Mammary epithelial cell (primary cell): ENCODE measurements around the gene TMTC3.

Source experiments
- EZH2 ChIP-seq: IDR thresholded peaks from 2 replicates; pipeline ENCODE4 v1.6.1; 2012; ENCODE audit warnings: low read length, inconsistent platforms, borderline replicate concordance
- TF ChIP-seq, protein P1 (sequence below), 2 donors: IDR thresholded peaks in 1 of 2; conservative IDR thresholded peaks in 1 of 2; 2 replicates each; pipeline ENCODE4 v1.5.1; 2011 to 2012; ENCODE audit warnings: inconsistent platforms in 2 of 2, low read length in 2 of 2, mild to moderate bottlenecking in 2 of 2, control low read depth in 1 of 2, low read depth in 1 of 2; ENCODE audit not compliant: insufficient read depth in 1 of 2; ENCODE audit errors: extremely low read depth in 1 of 2

DNA sequence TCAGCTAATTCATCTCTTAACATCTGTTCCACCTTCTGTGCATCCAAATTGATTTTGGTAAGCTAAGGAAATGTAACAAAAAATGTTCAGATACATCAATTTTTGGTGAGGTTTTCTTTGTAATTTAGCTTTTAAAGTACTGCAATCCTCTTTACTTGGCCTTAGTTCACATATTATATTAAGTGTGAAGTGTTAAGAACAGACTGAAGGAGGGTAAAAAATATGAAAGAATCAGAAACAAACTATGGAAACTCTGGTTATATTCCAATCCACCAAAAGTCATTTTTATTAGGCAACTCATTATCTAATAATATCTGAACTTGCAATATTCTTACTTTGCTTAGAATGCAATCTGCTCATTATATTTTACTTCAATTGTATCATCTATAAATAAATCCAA, 49.3 kb upstream of the TMTC3 start:
- TF ChIP-seq, protein P1, sequence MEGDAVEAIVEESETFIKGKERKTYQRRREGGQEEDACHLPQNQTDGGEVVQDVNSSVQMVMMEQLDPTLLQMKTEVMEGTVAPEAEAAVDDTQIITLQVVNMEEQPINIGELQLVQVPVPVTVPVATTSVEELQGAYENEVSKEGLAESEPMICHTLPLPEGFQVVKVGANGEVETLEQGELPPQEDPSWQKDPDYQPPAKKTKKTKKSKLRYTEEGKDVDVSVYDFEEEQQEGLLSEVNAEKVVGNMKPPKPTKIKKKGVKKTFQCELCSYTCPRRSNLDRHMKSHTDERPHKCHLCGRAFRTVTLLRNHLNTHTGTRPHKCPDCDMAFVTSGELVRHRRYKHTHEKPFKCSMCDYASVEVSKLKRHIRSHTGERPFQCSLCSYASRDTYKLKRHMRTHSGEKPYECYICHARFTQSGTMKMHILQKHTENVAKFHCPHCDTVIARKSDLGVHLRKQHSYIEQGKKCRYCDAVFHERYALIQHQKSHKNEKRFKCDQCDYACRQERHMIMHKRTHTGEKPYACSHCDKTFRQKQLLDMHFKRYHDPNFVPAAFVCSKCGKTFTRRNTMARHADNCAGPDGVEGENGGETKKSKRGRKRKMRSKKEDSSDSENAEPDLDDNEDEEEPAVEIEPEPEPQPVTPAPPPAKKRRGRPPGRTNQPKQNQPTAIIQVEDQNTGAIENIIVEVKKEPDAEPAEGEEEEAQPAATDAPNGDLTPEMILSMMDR (conservative IDR thresholded peaks at IDR 0.05 in 1 of 2, IDR thresholded peaks at IDR 0.05 in 1 of 2; ENCODE audit: extremely low read depth in 1 of 2, insufficient read depth in 1 of 2, low read depth in 1 of 2, low read length in 2 of 2), result no peak
- no peak for TF ChIP-seq EZH2
